HEK293T (cell line): Measurements from ENCODE around the gene KRT14.

ENCODE experiments used
- ARNT ChIP-seq: fragments of 450-650 bp; IDR thresholded peaks from 2 replicates; pipeline ENCODE4 v1.6.1; 2017; ENCODE audit warnings: mild to moderate bottlenecking
- BHLHE40 ChIP-seq: fragments of 450-650 bp; IDR thresholded peaks from 2 replicates; pipeline ENCODE4 v1.6.1; 2016; ENCODE audit warnings: mild to moderate bottlenecking, moderate library complexity, borderline replicate concordance
- ELF4 ChIP-seq: fragments of 450-650 bp; IDR thresholded peaks from 2 replicates; pipeline ENCODE4 v1.6.1; 2017; ENCODE audit warnings: antibody characterized with exemption
- FOXA1 ChIP-seq: fragments of 450-650 bp; IDR thresholded peaks from 2 replicates; pipeline ENCODE4 v1.6.1; 2016; ENCODE audit warnings: mild to moderate bottlenecking
- FOXM1 ChIP-seq: fragments of 450-650 bp; IDR thresholded peaks from 2 replicates; pipeline ENCODE4 v1.6.1; 2017; ENCODE audit warnings: mild to moderate bottlenecking, borderline replicate concordance
- L3MBTL2 ChIP-seq: fragments of 450-650 bp; conservative IDR thresholded peaks from 2 replicates; pipeline ENCODE4 v1.6.1; 2016; ENCODE audit warnings: mild to moderate bottlenecking
- SP1 ChIP-seq: fragments of 450-650 bp; IDR thresholded peaks from 2 replicates; pipeline ENCODE4 v1.6.1; 2017
- TARDBP ChIP-seq: fragments of 450-650 bp; IDR thresholded peaks from 2 replicates; pipeline ENCODE4 v1.6.1; 2016
- ZNF384 ChIP-seq: fragments of 450-650 bp; IDR thresholded peaks from 2 replicates; pipeline ENCODE4 v1.6.1; 2016

GRCh38 chr17:41580244-41580575 is 6.5 kb downstream of the KRT14 start:
- TF ChIP-seq ZNF384: no peak
- TF ChIP-seq ELF4: no peak
- TF ChIP-seq TARDBP: no peak
- no peak for TF ChIP-seq SP1
- TF ChIP-seq BHLHE40: no peak
- TF ChIP-seq ARNT: no peak
- no peak for TF ChIP-seq L3MBTL2
- no peak for TF ChIP-seq FOXA1
- no peak for TF ChIP-seq FOXM1
